HepG2 (cell line): ENCODE data around the gene DZANK1. TPM values are rescaled to one million over a fixed set of nuclear protein-coding genes. Genes with fewer than 3 reads are reported as not detected.

Source experiments
- CBX5 ChIP-seq: sonication (generic); formaldehyde crosslinking; IDR thresholded peaks from 2 replicates; pipeline ENCODE4 v1.4.0; 2020; ENCODE audit warnings: missing genetic modification reagents, borderline replicate concordance
- FOXA3 ChIP-seq: IDR thresholded peaks from 2 replicates; pipeline ENCODE4 v1.6.1; 2016; ENCODE audit warnings: missing genetic modification reagents, missing compliant biosample characterization
- HOXD1 ChIP-seq: sonication (generic); formaldehyde crosslinking; IDR thresholded peaks from 2 replicates; pipeline ENCODE4 v1.5.0; 2020; ENCODE audit warnings: missing genetic modification reagents
- KLF16 ChIP-seq, 2 experiments: sonication (generic) in 1 of 2; formaldehyde crosslinking in 1 of 2; IDR thresholded peaks; 2 replicates each; pipeline versions ENCODE4 v1.6.1 to v1.8.0; 2016 to 2023; ENCODE audit warnings: missing genetic modification reagents in 2 of 2, missing compliant biosample characterization in 1 of 2
- MYC ChIP-seq: sonication (generic); formaldehyde crosslinking; IDR thresholded peaks from 2 replicates; pipeline ENCODE4 v1.9.0; 2021; ENCODE audit warnings: missing genetic modification reagents, borderline replicate concordance
- ZBTB20 ChIP-seq: sonication (generic); formaldehyde crosslinking; IDR thresholded peaks from 2 replicates; pipeline ENCODE4 v1.8.1; 2023; ENCODE audit warnings: missing genetic modification reagents, low read depth, mild to moderate bottlenecking, borderline replicate concordance
- ZFP1 ChIP-seq: IDR thresholded peaks from 2 replicates; pipeline ENCODE4 v1.6.1; 2016
- ZNF460 ChIP-seq: sonication (generic); formaldehyde crosslinking; IDR thresholded peaks from 2 replicates; pipeline ENCODE4 v1.5.1; 2020; ENCODE audit warnings: missing genetic modification reagents, mild to moderate bottlenecking, borderline replicate concordance
- ZNF891 ChIP-seq: sonication (generic); formaldehyde crosslinking; IDR thresholded peaks from 2 replicates; pipeline ENCODE4 v1.5.0; 2020; ENCODE audit warnings: mild to moderate bottlenecking, missing genetic modification reagents
- polyA plus RNA-seq, 8 experiments: library from polyadenylated mRNA; depleted of rRNA in 3 of 8; stranded (reverse) in 7 of 8; unstranded in 1 of 8; fragments of >200 nt; fragmentation: Illumina TruSeq in 4 of 8; extraction: Trizol in 4 of 8; gene quantifications; 2 replicates each; pipeline versions ENCODE4 v1.2.1 to v1.2.3, GENCODE V29; 2011 to 2016; ENCODE audit warnings: low read depth in 4 of 8, missing spikeins in 1 of 8, mixed read lengths in 1 of 8; ENCODE audit not compliant: insufficient read depth in 1 of 8
- total RNA-seq, 5 experiments: library from RNA; depleted of rRNA; stranded (reverse); fragments of >200 nt; fragmentation: Illumina TruSeq; extraction: Trizol; gene quantifications; 2 replicates each; pipeline ENCODE4 v1.2.3, GENCODE V29; 2016; ENCODE audit warnings: low read depth in 1 of 5
- TF ChIP-seq, protein P1 (sequence below): sonication (generic); formaldehyde crosslinking; IDR thresholded peaks from 2 replicates; pipeline ENCODE4 v1.4.0; 2020; ENCODE audit warnings: mild to moderate bottlenecking, missing genetic modification reagents
- TF ChIP-seq, protein P2 (sequence below): sonication (generic); formaldehyde crosslinking; IDR thresholded peaks from 2 replicates; pipeline ENCODE4 v1.5.0; 2020; ENCODE audit warnings: missing genetic modification reagents
- TF ChIP-seq, protein P3 (sequence below): sonication (generic); formaldehyde crosslinking; IDR thresholded peaks from 2 replicates; pipeline ENCODE4 v1.9.0; 2021; ENCODE audit warnings: missing genetic modification reagents, borderline replicate concordance
- TF ChIP-seq, protein P4 (sequence below): sonication (generic); formaldehyde crosslinking; IDR thresholded peaks from 2 replicates; pipeline ENCODE4 v1.8.0; 2022; ENCODE audit warnings: missing genetic modification reagents, low read depth, mild to moderate bottlenecking, borderline replicate concordance
- TF ChIP-seq, protein P5 (sequence below): sonication (generic); formaldehyde crosslinking; IDR thresholded peaks from 2 replicates; pipeline ENCODE4 v1.9.0; 2022; ENCODE audit warnings: missing genetic modification reagents, mild to moderate bottlenecking, borderline replicate concordance
- TF ChIP-seq, protein P6 (sequence below): sonication (generic); formaldehyde crosslinking; IDR thresholded peaks from 2 replicates; pipeline ENCODE4 v1.5.0; 2020; ENCODE audit warnings: missing genetic modification reagents, mild to moderate bottlenecking, borderline replicate concordance
- TF ChIP-seq, protein P7 (sequence below): sonication (generic); formaldehyde crosslinking; IDR thresholded peaks from 2 replicates; pipeline ENCODE4 v1.4.0; 2020; ENCODE audit warnings: low read depth, missing genetic modification reagents

The DZANK1 gene
- total and polyA plus RNA-seq, 2 of the 13 experiments (the other 11 are each of a cell fraction or from before 2014, with no cell fraction given), result 1.6 to 3.2 TPM

DNA sequence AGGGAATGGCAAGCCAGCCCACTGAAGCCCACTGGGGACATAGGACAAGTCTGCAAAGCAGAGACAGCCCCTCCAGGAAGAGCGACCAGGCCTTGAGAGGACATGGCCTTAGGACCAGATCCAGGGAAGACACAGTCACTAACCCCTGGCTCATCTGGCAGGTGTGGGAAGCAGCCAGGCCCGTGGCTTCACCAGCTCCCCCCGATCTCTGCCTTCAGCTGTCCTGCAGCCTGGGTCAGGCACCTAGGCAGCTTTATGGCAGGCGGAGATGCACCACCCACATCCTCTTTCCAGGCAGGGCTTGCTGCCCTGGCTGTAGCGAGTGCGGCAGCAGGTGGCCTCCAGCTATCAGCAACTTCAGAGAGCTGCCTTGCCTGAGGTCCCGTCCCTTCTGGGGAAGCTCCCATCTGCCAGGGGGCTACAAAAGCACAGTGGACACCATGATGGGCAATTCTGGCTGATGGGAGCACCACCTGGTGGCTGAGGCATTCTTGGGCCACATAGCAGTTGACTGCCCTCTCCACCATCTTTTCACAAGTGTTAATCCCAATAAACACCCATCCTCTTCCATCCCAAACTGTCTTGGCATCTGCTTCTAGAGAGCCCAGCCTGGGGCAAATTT is 85.8 kb downstream of the DZANK1 start (continued):
- TF ChIP-seq, protein P1, sequence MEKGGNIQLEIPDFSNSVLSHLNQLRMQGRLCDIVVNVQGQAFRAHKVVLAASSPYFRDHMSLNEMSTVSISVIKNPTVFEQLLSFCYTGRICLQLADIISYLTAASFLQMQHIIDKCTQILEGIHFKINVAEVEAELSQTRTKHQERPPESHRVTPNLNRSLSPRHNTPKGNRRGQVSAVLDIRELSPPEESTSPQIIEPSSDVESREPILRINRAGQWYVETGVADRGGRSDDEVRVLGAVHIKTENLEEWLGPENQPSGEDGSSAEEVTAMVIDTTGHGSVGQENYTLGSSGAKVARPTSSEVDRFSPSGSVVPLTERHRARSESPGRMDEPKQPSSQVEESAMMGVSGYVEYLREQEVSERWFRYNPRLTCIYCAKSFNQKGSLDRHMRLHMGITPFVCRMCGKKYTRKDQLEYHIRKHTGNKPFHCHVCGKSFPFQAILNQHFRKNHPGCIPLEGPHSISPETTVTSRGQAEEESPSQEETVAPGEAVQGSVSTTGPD, result no peak
- TF ChIP-seq ZBTB20, result no peak
- TF ChIP-seq KLF16 (CRISPR knock-in tag; IDR thresholded peaks at IDR 0.05), result no peak
- TF ChIP-seq, protein P2, sequence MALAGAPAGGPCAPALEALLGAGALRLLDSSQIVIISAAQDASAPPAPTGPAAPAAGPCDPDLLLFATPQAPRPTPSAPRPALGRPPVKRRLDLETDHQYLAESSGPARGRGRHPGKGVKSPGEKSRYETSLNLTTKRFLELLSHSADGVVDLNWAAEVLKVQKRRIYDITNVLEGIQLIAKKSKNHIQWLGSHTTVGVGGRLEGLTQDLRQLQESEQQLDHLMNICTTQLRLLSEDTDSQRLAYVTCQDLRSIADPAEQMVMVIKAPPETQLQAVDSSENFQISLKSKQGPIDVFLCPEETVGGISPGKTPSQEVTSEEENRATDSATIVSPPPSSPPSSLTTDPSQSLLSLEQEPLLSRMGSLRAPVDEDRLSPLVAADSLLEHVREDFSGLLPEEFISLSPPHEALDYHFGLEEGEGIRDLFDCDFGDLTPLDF, result no peak
- TF ChIP-seq, protein P3, sequence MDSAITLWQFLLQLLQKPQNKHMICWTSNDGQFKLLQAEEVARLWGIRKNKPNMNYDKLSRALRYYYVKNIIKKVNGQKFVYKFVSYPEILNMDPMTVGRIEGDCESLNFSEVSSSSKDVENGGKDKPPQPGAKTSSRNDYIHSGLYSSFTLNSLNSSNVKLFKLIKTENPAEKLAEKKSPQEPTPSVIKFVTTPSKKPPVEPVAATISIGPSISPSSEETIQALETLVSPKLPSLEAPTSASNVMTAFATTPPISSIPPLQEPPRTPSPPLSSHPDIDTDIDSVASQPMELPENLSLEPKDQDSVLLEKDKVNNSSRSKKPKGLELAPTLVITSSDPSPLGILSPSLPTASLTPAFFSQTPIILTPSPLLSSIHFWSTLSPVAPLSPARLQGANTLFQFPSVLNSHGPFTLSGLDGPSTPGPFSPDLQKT (CRISPR knock-in tag), result no peak
- TF ChIP-seq MYC (CRISPR knock-in tag), result peak; percentile 32; the same call in 1 of the 2 replicates
- TF ChIP-seq HOXD1 (CRISPR knock-in tag), result no peak
- TF ChIP-seq, protein P4, sequence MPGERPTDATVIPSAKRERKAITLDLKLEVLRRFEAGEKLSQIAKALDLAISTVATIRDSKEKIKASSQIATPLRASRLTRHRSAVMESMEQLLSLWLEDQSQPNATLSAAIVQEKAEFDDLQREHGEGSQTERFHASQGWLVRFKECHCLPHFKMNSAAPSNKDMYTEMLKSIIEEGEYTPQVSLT (CRISPR knock-in tag), result no peak
- TF ChIP-seq, protein P5, sequence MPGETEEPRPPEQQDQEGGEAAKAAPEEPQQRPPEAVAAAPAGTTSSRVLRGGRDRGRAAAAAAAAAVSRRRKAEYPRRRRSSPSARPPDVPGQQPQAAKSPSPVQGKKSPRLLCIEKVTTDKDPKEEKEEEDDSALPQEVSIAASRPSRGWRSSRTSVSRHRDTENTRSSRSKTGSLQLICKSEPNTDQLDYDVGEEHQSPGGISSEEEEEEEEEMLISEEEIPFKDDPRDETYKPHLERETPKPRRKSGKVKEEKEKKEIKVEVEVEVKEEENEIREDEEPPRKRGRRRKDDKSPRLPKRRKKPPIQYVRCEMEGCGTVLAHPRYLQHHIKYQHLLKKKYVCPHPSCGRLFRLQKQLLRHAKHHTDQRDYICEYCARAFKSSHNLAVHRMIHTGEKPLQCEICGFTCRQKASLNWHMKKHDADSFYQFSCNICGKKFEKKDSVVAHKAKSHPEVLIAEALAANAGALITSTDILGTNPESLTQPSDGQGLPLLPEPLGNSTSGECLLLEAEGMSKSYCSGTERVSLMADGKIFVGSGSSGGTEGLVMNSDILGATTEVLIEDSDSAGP (CRISPR knock-in tag), result peak; percentile 70; the same call in 1 of the 2 replicates
- TF ChIP-seq ZFP1, result no peak
- TF ChIP-seq ZNF891 (CRISPR knock-in tag), result peak; percentile 25; the same call in 1 of the 2 replicates
- no peak for TF ChIP-seq FOXA3 (CRISPR knock-in tag)
- TF ChIP-seq, protein P6, sequence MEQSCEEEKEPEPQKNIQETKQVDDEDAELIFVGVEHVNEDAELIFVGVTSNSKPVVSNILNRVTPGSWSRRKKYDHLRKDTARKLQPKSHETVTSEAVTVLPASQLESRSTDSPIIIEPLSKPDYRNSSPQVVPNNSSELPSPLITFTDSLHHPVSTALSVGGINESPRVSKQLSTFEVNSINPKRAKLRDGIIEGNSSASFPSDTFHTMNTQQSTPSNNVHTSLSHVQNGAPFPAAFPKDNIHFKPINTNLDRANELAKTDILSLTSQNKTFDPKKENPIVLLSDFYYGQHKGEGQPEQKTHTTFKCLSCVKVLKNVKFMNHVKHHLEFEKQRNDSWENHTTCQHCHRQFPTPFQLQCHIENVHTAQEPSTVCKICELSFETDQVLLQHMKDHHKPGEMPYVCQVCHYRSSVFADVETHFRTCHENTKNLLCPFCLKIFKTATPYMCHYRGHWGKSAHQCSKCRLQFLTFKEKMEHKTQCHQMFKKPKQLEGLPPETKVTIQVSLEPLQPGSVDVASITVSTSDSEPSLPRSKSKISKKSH (CRISPR knock-in tag), result peak; percentile 29; the same call in 1 of the 2 replicates
- TF ChIP-seq, protein P7, sequence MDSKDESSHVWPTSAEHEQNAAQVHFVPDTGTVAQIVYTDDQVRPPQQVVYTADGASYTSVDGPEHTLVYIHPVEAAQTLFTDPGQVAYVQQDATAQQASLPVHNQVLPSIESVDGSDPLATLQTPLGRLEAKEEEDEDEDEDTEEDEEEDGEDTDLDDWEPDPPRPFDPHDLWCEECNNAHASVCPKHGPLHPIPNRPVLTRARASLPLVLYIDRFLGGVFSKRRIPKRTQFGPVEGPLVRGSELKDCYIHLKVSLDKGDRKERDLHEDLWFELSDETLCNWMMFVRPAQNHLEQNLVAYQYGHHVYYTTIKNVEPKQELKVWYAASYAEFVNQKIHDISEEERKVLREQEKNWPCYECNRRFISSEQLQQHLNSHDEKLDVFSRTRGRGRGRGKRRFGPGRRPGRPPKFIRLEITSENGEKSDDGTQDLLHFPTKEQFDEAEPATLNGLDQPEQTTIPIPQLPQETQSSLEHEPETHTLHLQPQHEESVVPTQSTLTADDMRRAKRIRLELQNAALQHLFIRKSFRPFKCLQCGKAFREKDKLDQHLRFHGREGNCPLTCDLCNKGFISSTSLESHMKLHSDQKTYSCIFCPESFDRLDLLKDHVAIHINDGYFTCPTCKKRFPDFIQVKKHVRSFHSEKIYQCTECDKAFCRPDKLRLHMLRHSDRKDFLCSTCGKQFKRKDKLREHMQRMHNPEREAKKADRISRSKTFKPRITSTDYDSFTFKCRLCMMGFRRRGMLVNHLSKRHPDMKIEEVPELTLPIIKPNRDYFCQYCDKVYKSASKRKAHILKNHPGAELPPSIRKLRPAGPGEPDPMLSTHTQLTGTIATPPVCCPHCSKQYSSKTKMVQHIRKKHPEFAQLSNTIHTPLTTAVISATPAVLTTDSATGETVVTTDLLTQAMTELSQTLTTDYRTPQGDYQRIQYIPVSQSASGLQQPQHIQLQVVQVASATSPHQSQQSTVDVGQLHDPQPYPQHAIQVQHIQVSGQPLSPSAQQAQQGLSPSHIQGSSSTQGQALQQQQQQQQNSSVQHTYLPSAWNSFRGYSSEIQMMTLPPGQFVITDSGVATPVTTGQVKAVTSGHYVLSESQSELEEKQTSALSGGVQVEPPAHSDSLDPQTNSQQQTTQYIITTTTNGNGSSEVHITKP (CRISPR knock-in tag), result no peak
- TF ChIP-seq ZNF460, result no peak
- 0 out of 2 replicates have a peak, but pooled peaks have one; percentile 18 for TF ChIP-seq CBX5
